Astrocyte (in vitro differentiated cells and primary cell): Measurements from ENCODE around the gene CCDC120. TPM values are rescaled to one million over a fixed set of nuclear protein-coding genes. Genes with fewer than 3 reads are reported as not detected.

Source experiments
- DNase-seq: peaks from one replicate; pipeline ENCODE4 v3.0.0-alpha.2; 2010; ENCODE audit warnings: low read depth
- FAIRE-seq: peaks from 2 replicates; lab custom pipeline; 2011; peaks lifted over from hg19 to GRCh38; lab: Jason Lieb, UNC
- H2AFZ ChIP-seq: 2 replicates; pipeline ENCODE4 v1.6.0; 2012; ENCODE audit warnings: low read depth, low read length, inconsistent platforms
- H3K27ac ChIP-seq: 2 replicates; pipeline ENCODE4 v1.5.1; 2011; ENCODE audit warnings: low read depth, low read length, inconsistent platforms
- H3K27me3 ChIP-seq: 2 replicates; pipeline ENCODE4 v1.6.0; 2011; ENCODE audit warnings: low read length, inconsistent platforms; ENCODE audit not compliant: insufficient read depth
- H3K36me3 ChIP-seq: 2 replicates; pipeline ENCODE4 v1.5.1; 2011; ENCODE audit warnings: low read length, inconsistent platforms; ENCODE audit not compliant: insufficient read depth
- H3K4me1 ChIP-seq: 2 replicates; pipeline ENCODE4 v1.5.1; 2011; ENCODE audit warnings: low read length, inconsistent platforms; ENCODE audit not compliant: insufficient read depth
- H3K4me2 ChIP-seq: 2 replicates; pipeline ENCODE4 v1.6.0; 2012; ENCODE audit warnings: low read length, inconsistent platforms
- H3K4me3 ChIP-seq: 2 replicates; pipeline ENCODE4 v1.5.1; 2011; ENCODE audit warnings: low read depth, mild to moderate bottlenecking, low read length, inconsistent platforms; ENCODE audit not compliant: insufficient read depth
- H3K79me2 ChIP-seq: 2 replicates; pipeline ENCODE4 v1.6.0; 2012; ENCODE audit warnings: mild to moderate bottlenecking, low read length, inconsistent platforms; ENCODE audit not compliant: insufficient read depth
- H3K9ac ChIP-seq: 2 replicates; pipeline ENCODE4 v1.6.0; 2012; ENCODE audit warnings: mild to moderate bottlenecking, low read length, inconsistent platforms
- H3K9me3 ChIP-seq: 2 replicates; pipeline ENCODE4 v1.5.1; 2012; ENCODE audit warnings: low read depth, mild to moderate bottlenecking, low read length, inconsistent platforms; ENCODE audit not compliant: insufficient read depth
- H4K20me1 ChIP-seq: 2 replicates; pipeline ENCODE4 v1.6.0; 2012; ENCODE audit warnings: low read length, inconsistent platforms; ENCODE audit not compliant: insufficient read depth
- H3K27ac Mint-ChIP-seq: one replicate; pipeline ENCODE4 v1.8.0; 2021; ENCODE audit warnings: mild to moderate bottlenecking, mixed read lengths; ENCODE audit not compliant: unreplicated experiment
- H3K27me3 Mint-ChIP-seq: one replicate; pipeline ENCODE4 v1.8.0; 2021; ENCODE audit warnings: low read depth, mixed read lengths; ENCODE audit not compliant: unreplicated experiment
- H3K36me3 Mint-ChIP-seq: one replicate; pipeline ENCODE4 v1.8.0; 2021; ENCODE audit warnings: low read depth, mixed read lengths; ENCODE audit not compliant: unreplicated experiment
- H3K4me1 Mint-ChIP-seq: one replicate; pipeline ENCODE4 v1.8.0; 2021; ENCODE audit warnings: low read depth, mixed read lengths; ENCODE audit not compliant: unreplicated experiment
- H3K4me3 Mint-ChIP-seq: one replicate; pipeline ENCODE4 v1.8.0; 2021; ENCODE audit warnings: mild to moderate bottlenecking, moderate library complexity, mixed read lengths; ENCODE audit not compliant: unreplicated experiment
- H3K9me3 Mint-ChIP-seq: one replicate; pipeline ENCODE4 v1.8.0; 2021; ENCODE audit warnings: mild to moderate bottlenecking, mixed read lengths; ENCODE audit not compliant: unreplicated experiment
- CTCF ChIP-seq: IDR thresholded peaks from 2 replicates; pipeline ENCODE4 v1.5.1; 2011; ENCODE audit warnings: low read depth, mild to moderate bottlenecking, inconsistent platforms, low read length, moderate library complexity; ENCODE audit not compliant: insufficient read depth
- EZH2 ChIP-seq: IDR thresholded peaks from 2 replicates; pipeline ENCODE4 v1.6.1; 2012; ENCODE audit warnings: mild to moderate bottlenecking, low read length, inconsistent platforms; ENCODE audit not compliant: insufficient read depth
- total RNA-seq: library from RNA; stranded (reverse); gene quantifications from 2 replicates; pipeline ENCODE4 v1.2.1, GENCODE V29; 2021

The CCDC120 gene
- total RNA-seq, 1 donor from 2014 or later: 8.2 TPM

- Histone ChIP-seq H3K9me3 (no peaks in the 10 kb centered on the region), H3K4me3 (no peak overlapping the region), H3K36me3 (peaks cover 5% of the 10 kb centered on the region), H3K27ac (no peak overlapping the region), H3K4me1 (peaks cover 3% of the 10 kb centered on the region), H3K79me2 (peaks cover 4% of the 10 kb centered on the region), H3K9ac (no peak overlapping the region), H2AFZ (no peak overlapping the region), H3K27me3 (no peaks in the 10 kb centered on the region), H3K4me2 (no peak overlapping the region), H4K20me1 (peaks cover 10% of the 10 kb centered on the region)
- Mint-ChIP-seq H3K27ac (no peak overlapping the region), H3K4me1 (peaks cover 6% of the 10 kb centered on the region), H3K4me3 (no peak overlapping the region), H3K9me3 (no peaks in the 10 kb centered on the region), H3K27me3 (no peaks in the 10 kb centered on the region), H3K36me3 (peaks cover 19% of the 10 kb centered on the region)
- TF ChIP-seq CTCF (no peak), EZH2 (no peak)
- FAIRE-seq (no peak), DNase-seq (no peak)
Observed at GRCh38 chrX:49029876-49030275, 28.9 kb upstream of the CCDC120 start.

- H3K9me3 ChIP-seq: no peaks in the 10 kb centered on the region
- no peak for TF ChIP-seq CTCF
- TF ChIP-seq EZH2: no peak
- no peak overlapping the region for H3K27ac ChIP-seq
- H2AFZ ChIP-seq: no peak overlapping the region
- H3K36me3 ChIP-seq: peaks cover 5% of the 10 kb centered on the region
- peaks cover 3% of the 10 kb centered on the region for H3K4me1 ChIP-seq
- H3K79me2 ChIP-seq: peaks cover 4% of the 10 kb centered on the region
- H3K4me2 ChIP-seq: no peak overlapping the region
- no peak overlapping the region for H3K9ac ChIP-seq
- H4K20me1 ChIP-seq: peaks cover 10% of the 10 kb centered on the region
- H3K27ac Mint-ChIP-seq: no peak overlapping the region
- no peak for FAIRE-seq
- no peaks in the 10 kb centered on the region for H3K27me3 Mint-ChIP-seq
- H3K4me3 Mint-ChIP-seq: no peak overlapping the region
- H3K36me3 Mint-ChIP-seq: peaks cover 19% of the 10 kb centered on the region
- H3K4me1 Mint-ChIP-seq: peaks cover 6% of the 10 kb centered on the region
- no peaks in the 10 kb centered on the region for H3K9me3 Mint-ChIP-seq
- no peaks in the 10 kb centered on the region for H3K27me3 ChIP-seq
- no peak for DNase-seq
- no peak overlapping the region for H3K4me3 ChIP-seq
Observed at GRCh38 chrX:49030283-49030682, 28.5 kb upstream of the CCDC120 start.

GRCh38 chrX:49037883-49038475 is 20.8 kb upstream of the CCDC120 start:
- H3K36me3 ChIP-seq: peaks cover 15% of the 10 kb centered on the region
- no peak overlapping the region for H3K9ac ChIP-seq
- peaks cover 51% of the 10 kb centered on the region for H3K79me2 ChIP-seq
- Mint-ChIP-seq H3K4me3 (peak overlapping the region; percentile 16), H3K27me3 (no peaks in the 10 kb centered on the region), H3K36me3 (peaks cover 18% of the 10 kb centered on the region), H3K4me1 (peaks cover 21% of the 10 kb centered on the region), H3K9me3 (no peaks in the 10 kb centered on the region), H3K27ac (peak overlapping the region; percentile 93)
- H3K9me3 ChIP-seq: no peaks in the 10 kb centered on the region
- no peak for TF ChIP-seq EZH2
- no peak for TF ChIP-seq CTCF
- no peak overlapping the region for H2AFZ ChIP-seq
- peaks cover 25% of the 10 kb centered on the region for H4K20me1 ChIP-seq
- no peaks in the 10 kb centered on the region for H3K27me3 ChIP-seq
- peaks cover 21% of the 10 kb centered on the region for H3K4me1 ChIP-seq
- DNase-seq: peak; percentile 29
- FAIRE-seq: peak; percentile 23
- no peak overlapping the region for H3K4me3 ChIP-seq
- peak overlapping the region; percentile 45 for H3K27ac ChIP-seq
- H3K4me2 ChIP-seq: no peak overlapping the region
